IgD-negative memory B cell (primary cell): ENCODE measurements around the gene TBL1X. TPM values are rescaled to one million over a fixed set of nuclear protein-coding genes. Genes with fewer than 3 reads are reported as not detected.

Experiments used
- H3K27ac Mint-ChIP-seq, 3 donors: one replicate each; pipeline ENCODE4 v1.8.0; 2020 to 2022; ENCODE audit warnings: mild to moderate bottlenecking in 3 of 3, mixed read lengths in 3 of 3, moderate library complexity in 1 of 3
- H3K27me3 Mint-ChIP-seq: one replicate; pipeline ENCODE4 v1.8.0; 2021; ENCODE audit warnings: mixed read lengths
- H3K36me3 Mint-ChIP-seq: one replicate; pipeline ENCODE4 v1.8.0; 2020; ENCODE audit warnings: mild to moderate bottlenecking, mixed read lengths
- H3K4me1 Mint-ChIP-seq, 3 donors: one replicate each; pipeline ENCODE4 v1.8.0; 2020 to 2022; ENCODE audit warnings: mixed read lengths in 3 of 3, mild to moderate bottlenecking in 1 of 3
- H3K4me3 Mint-ChIP-seq, 4 donors: one replicate each; pipeline ENCODE4 v1.8.0; 2020 to 2022; ENCODE audit warnings: mild to moderate bottlenecking in 4 of 4, mixed read lengths in 4 of 4, moderate library complexity in 3 of 4
- H3K9me3 Mint-ChIP-seq, 3 donors: one replicate each; pipeline ENCODE4 v1.8.0; 2020 to 2021; ENCODE audit warnings: mixed read lengths in 3 of 3, mild to moderate bottlenecking in 1 of 3
- polyA plus RNA-seq: library from polyadenylated mRNA; unstranded; fragments of 300-500 nt; fragmentation: Illumina TruSeq; gene quantifications from one replicate; pipeline ENCODE4 v1.2.3, GENCODE V29; 2021

The TBL1X gene
- polyA plus RNA-seq, 1 donor from 2014 or later: 11.5 TPM

DNA sequence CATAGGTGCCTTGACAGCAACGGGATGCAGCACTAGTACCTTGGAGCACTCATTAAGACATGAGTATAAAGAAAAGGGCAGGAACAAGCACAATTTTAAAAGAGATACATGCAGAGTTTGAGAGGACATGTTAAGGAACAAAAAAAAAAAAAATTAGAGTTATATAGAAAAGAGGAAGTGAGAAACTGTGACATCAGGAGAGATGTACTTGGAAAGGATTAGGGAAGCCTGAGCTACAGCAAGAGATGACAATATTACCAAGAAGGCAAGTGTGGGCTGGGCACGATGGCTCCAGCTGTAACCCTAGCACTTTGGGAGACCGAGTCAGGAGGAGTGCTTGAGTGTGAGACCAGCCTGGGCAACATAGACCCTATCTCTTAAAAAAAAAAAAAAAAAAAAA lies 263.4 kb downstream of the TBL1X start:
- no peak overlapping the region for H3K27ac Mint-ChIP-seq
- peaks cover 4% of the 10 kb centered on the region for H3K27me3 Mint-ChIP-seq
- no peaks in the 10 kb centered on the region for H3K4me1 Mint-ChIP-seq
- no peak overlapping the region for H3K4me3 Mint-ChIP-seq
- peaks cover 0 to 22% (median 12%) of the 10 kb centered on the region in 3 donors for H3K9me3 Mint-ChIP-seq
- peaks cover 3% of the 10 kb centered on the region for H3K36me3 Mint-ChIP-seq

DNA sequence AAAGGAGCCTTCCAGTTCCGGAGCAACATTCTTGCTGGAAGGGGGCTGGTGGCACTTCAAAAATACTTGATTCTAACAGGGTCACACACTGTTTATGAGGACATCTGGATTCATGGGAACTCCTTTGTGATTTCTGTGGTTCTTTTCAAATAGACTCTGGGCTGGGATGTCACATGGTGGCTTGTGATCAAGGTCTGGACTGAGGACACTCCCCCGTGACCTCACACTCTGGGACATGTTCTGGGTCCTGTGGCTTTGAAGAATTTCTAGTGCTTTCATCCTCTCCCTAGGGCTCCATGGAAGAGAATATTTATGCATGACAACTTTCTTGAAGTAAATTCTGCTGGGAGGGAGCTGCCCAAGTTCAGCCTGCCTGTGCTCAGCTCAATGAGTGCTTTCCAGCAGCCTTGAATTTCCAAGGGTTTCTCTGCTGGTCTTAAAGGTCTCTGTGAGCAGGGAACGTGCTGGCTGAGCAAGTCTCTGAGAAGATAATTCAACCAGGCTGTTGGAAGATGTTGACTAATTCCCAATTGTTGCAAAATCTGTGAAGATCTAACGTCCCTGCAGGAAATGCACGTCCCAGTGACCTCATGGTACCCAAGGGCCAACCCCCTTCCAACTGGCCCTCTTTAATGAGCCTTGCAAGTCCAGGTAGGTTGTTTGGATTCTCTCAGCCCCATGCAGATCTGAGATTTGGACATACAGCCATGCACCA lies 264.5 kb downstream of the TBL1X start:
- Mint-ChIP-seq H3K4me3 (no peak overlapping the region), H3K4me1 (no peaks in the 10 kb centered on the region), H3K27me3 (peaks cover 4% of the 10 kb centered on the region), H3K27ac (no peak overlapping the region), H3K36me3 (no peaks in the 10 kb centered on the region), H3K9me3 (peaks cover 0 to 17% (median 12%) of the 10 kb centered on the region in 3 donors)

DNA sequence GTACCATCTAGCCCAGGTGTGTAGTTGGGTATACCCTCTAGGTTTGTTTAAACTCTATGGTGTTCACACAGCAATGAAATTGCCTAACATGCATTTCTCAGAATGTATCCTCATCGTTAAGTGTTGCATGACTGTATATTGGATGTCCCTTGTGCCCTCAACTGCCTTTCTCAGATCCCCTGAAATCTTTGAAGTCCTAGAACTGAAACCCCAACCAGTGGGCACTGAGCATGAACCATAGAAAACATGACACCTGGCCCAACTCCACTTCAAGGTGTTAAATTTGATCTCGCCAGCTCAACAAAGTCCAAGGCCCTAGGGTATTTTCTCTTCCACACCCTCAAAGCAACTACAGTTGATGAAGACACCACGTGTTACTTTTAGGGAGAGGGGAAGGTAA lies 265.2 kb downstream of the TBL1X start:
- H3K4me1 Mint-ChIP-seq: no peaks in the 10 kb centered on the region
- no peaks in the 10 kb centered on the region for H3K36me3 Mint-ChIP-seq
- peaks cover 0 to 18% (median 12%) of the 10 kb centered on the region in 3 donors for H3K9me3 Mint-ChIP-seq
- peaks cover 4% of the 10 kb centered on the region for H3K27me3 Mint-ChIP-seq
- no peak overlapping the region for H3K4me3 Mint-ChIP-seq
- H3K27ac Mint-ChIP-seq: no peak overlapping the region

DNA sequence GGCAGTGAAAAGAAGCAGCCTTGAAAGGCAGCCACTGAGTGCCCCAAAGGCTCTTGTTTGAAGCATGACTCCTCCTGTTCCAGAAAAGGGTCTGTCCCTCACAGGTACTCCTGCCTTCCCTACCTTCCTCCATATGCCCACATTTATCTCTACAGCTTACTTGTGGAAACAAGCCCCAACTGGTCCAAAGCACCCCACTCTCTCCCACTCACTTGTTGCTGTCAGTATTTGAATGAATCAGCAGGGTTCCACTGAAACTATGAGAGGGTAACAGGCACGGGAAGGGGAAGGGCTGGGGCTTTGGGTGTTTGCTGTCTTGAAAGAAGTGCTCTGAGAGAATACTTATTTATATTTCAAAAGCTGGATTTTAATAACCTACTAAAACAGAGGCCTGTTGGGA lies 265.9 kb downstream of the TBL1X start:
- H3K4me3 Mint-ChIP-seq: no peak overlapping the region
- H3K36me3 Mint-ChIP-seq: no peaks in the 10 kb centered on the region
- no peak overlapping the region for H3K27ac Mint-ChIP-seq
- H3K27me3 Mint-ChIP-seq: peaks cover 4% of the 10 kb centered on the region
- peaks cover 0 to 21% (median 12%) of the 10 kb centered on the region in 3 donors for H3K9me3 Mint-ChIP-seq
- no peaks in the 10 kb centered on the region for H3K4me1 Mint-ChIP-seq

DNA sequence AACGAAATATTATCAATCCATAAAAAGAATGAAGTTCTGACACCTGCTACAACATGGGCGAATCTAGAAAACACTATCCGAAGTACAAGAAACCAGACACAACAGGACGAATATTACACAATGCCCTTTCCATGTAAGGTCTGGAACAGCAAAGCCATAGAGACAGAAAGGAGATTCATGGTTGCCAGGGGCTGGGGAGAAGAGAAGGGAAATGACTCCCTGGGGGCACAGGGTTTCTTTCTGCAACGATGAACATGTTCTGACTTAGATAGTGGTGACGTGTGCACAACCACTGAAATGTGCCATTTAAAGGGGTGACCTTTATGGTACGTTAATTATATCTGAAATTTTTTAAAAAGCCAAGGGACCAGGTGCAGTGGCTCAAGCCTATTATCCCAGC lies 272.5 kb downstream of the TBL1X start:
- H3K27me3 Mint-ChIP-seq: no peaks in the 10 kb centered on the region
- no peaks in the 10 kb centered on the region for H3K36me3 Mint-ChIP-seq
- peaks cover 0 to 4% (median 0%) of the 10 kb centered on the region in 3 donors for H3K9me3 Mint-ChIP-seq
- H3K27ac Mint-ChIP-seq: no peak overlapping the region
- H3K4me3 Mint-ChIP-seq: no peak overlapping the region
- no peaks in the 10 kb centered on the region for H3K4me1 Mint-ChIP-seq

DNA sequence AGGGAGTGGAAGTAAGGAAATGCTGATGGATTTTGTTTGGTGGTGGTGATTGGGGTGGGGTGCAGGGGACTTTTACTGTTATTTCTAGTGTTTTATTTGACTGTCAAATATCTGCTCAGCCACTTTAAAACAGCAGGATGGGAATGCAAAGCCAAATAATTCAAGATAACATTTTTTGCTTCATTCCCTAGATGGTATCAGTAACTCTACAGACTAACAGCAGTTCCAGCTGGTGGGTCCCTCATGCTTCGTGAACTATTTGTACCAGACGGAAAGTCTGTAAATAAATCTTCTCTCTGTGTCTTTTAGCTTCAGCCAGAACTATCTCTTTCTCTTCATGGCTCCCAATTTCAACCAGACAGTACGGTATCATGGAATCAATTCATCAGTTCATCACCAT lies 273.3 kb downstream of the TBL1X start:
- Mint-ChIP-seq H3K9me3 (peaks cover 0 to 4% (median 0%) of the 10 kb centered on the region in 3 donors), H3K4me1 (no peaks in the 10 kb centered on the region), H3K27me3 (no peaks in the 10 kb centered on the region), H3K36me3 (no peaks in the 10 kb centered on the region), H3K4me3 (no peak overlapping the region), H3K27ac (peak overlapping the region in 1 of 3 donors; percentile 32)

DNA sequence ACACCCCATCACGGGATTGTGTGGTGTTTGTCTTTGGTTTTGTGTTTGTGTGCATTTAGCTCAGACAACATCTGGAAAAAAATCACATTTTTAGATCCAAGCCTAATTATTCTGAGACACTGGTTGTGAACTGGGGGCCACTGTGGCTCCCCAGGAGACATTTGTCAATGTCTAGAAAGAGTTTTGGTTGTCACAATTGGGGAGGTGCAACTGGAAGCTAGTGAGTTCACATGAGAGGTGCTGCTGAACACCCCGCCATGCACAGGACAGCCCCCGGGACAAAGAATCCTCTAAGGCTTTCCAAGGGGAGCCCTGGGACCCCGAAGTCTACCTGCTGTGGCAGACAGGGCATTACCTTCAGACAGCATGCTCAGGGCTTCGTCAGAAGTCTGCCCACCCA lies 274.3 kb downstream of the TBL1X start:
- no peak overlapping the region for H3K4me3 Mint-ChIP-seq
- H3K9me3 Mint-ChIP-seq: peaks cover 0 to 4% (median 0%) of the 10 kb centered on the region in 3 donors
- H3K36me3 Mint-ChIP-seq: no peaks in the 10 kb centered on the region
- H3K27ac Mint-ChIP-seq: peak overlapping the region in 1 of 3 donors; percentile 89
- H3K27me3 Mint-ChIP-seq: no peaks in the 10 kb centered on the region
- H3K4me1 Mint-ChIP-seq: no peaks in the 10 kb centered on the region

DNA sequence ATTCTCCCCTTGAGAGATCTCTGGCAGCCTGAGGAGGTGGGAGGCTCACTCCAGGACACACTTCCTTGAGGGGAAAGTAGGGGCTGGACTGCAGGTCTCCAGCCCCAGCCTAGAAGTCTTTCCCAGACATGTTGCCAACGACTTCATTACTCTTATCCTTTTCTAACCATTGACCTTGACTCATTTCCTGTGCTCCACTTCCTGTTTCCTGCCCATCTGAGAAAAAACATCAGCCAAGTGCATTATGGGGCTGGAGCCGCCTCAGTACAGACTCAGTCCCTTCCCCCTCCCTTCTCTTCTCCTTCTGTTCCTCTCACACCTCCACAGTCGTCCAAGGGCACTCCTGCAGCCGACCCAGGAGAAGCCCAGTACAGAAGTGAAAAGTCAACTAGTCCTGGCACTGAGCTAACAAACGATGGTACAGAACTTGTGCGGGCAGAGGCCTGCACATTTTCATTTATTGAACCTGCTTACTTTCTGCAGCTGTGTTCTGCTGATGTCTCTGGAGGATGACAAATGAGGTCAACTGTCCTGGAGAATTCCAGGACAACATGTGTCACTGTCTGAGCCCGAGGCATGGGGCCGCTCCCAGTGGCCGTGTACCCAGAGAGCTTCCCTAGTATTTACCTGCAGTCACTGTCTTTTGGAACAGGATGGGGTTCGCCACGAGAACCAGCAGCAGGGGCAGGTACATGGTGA lies 280.7 kb downstream of the TBL1X start:
- H3K27me3 Mint-ChIP-seq: peaks cover 6% of the 10 kb centered on the region
- peak overlapping the region in 2 of 4 donors; percentile 24 to 83 for H3K4me3 Mint-ChIP-seq
- H3K27ac Mint-ChIP-seq: peak overlapping the region in 1 of 3 donors; percentile 24
- H3K36me3 Mint-ChIP-seq: peaks cover 2% of the 10 kb centered on the region
- H3K9me3 Mint-ChIP-seq: peaks cover 3 to 8% (median 6%) of the 10 kb centered on the region in 3 donors
- H3K4me1 Mint-ChIP-seq: peaks cover 0 to 4% (median 4%) of the 10 kb centered on the region in 3 donors

DNA sequence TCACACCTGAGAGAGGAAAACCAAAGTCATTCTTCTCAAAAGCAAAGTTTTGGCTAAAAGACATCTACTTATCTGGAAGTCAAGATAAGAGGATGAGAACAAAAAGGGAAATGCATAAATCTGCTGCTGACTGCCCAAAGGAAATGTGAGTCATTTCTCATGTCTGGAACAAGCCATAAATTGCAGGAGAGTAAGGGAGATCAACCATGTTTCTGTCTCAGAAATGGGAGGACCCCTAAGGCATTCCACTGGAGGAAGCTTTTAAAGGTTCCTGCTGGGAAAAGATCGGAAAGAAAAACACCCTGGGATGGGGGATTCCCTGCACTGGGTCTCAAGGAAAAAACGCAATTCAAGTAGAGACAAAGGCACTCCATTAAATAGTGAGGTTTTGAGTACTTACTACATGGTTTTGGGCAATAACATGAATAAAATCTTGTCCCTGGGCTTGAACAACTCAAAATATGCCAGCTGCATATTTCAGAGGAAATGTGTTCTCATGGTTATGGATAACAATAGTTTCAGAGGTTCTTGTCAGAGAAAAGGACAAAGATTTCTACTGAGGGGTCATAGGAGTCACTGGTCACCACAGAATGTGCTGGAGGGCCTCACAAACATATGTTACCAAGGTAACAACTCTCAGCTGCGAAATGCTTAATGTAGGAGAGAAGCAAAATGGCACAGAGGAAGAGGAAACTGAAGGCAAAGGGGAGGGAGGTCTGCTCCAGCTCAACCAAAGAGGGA lies 281.5 kb downstream of the TBL1X start:
- peaks cover 0 to 4% (median 4%) of the 10 kb centered on the region in 3 donors for H3K4me1 Mint-ChIP-seq
- peaks cover 6% of the 10 kb centered on the region for H3K27me3 Mint-ChIP-seq
- no peak overlapping the region for H3K4me3 Mint-ChIP-seq
- H3K36me3 Mint-ChIP-seq: peaks cover 2% of the 10 kb centered on the region
- H3K27ac Mint-ChIP-seq: peak overlapping the region in 1 of 3 donors; percentile 24
- H3K9me3 Mint-ChIP-seq: peaks cover 3 to 8% (median 6%) of the 10 kb centered on the region in 3 donors

DNA sequence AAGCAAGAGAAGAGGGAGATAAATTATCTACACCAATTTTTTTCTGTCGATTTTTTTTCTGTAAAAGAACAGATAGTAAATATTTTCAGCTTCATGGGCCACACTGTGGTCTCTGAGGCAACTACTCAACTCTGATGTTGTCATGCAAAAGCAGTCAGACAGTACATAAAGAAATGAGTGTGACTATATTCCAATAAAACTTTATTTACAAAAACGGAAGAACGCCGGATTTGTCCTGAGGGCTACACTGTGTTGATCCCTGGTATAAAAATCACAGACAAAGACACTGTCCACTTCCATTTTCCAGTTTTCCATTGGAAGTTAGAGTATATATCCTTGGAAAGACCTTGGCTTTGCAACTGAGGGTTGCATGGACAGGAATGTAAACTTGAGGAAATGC lies 282.8 kb downstream of the TBL1X start:
- peaks cover 6% of the 10 kb centered on the region for H3K27me3 Mint-ChIP-seq

DNA sequence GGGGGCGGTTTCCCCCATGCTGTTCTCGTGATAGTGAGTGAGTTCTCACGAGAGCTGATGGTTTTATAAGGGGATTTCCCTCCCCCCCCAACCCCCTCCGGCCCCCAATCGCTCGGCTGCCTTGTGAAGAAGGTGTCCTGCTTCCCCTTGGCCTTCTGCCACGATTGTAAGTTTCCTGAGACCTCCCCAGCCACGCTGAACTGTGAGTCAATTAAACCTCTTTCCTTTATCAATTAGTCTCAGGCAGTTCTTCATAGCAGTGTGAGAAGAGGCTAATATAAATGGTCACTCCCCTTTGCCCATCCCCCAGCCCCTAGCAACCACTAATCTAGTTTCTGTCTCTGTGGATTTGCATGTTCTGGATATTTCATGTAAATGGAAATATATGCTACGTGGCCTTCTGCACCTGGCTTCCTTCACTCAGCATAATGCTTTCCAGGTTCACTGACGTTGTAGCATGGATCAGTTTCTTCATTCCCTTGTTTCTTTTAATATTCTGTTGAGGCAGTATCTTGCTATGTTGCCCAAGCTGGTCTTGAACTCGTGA lies 284.4 kb downstream of the TBL1X start:
- Mint-ChIP-seq H3K4me1 (peaks cover 0 to 4% (median 4%) of the 10 kb centered on the region in 3 donors), H3K27me3 (peaks cover 6% of the 10 kb centered on the region), H3K4me3 (peak overlapping the region in 1 of 4 donors; percentile 50), H3K27ac (no peak overlapping the region), H3K9me3 (peaks cover 3 to 8% (median 6%) of the 10 kb centered on the region in 3 donors), H3K36me3 (peaks cover 2% of the 10 kb centered on the region)

More for the DNA sequence above, 282.8 kb downstream of the TBL1X start:
- H3K36me3 Mint-ChIP-seq: peaks cover 2% of the 10 kb centered on the region
- H3K4me3 Mint-ChIP-seq: no peak overlapping the region
- peaks cover 0 to 4% (median 4%) of the 10 kb centered on the region in 3 donors for H3K4me1 Mint-ChIP-seq
- H3K27ac Mint-ChIP-seq: no peak overlapping the region
- H3K9me3 Mint-ChIP-seq: peaks cover 3 to 8% (median 6%) of the 10 kb centered on the region in 3 donors

DNA sequence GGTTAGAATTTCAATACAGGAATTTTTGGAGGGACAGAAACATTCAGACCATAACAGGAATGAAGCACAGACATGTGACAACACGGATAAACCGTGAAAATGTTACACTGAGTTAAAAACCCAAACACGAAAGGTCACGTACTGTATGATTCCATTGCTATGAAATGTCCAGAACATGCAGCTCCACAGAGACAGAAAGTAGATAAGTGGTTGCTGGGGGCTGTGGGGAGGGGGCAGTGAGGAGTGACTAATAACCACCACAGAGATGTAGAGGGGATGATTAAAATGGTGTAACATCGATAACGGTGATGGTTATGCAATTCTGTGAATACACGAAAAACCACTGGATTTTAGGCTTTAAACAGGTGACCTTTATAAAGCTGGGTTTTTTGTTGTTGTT lies 292.5 kb downstream of the TBL1X start:
- no peaks in the 10 kb centered on the region for H3K36me3 Mint-ChIP-seq
- H3K27me3 Mint-ChIP-seq: peaks cover 2% of the 10 kb centered on the region
- H3K27ac Mint-ChIP-seq: no peak overlapping the region
- H3K9me3 Mint-ChIP-seq: peaks cover 0 to 8% (median 7%) of the 10 kb centered on the region in 3 donors
- no peak overlapping the region for H3K4me3 Mint-ChIP-seq
- no peaks in the 10 kb centered on the region for H3K4me1 Mint-ChIP-seq

DNA sequence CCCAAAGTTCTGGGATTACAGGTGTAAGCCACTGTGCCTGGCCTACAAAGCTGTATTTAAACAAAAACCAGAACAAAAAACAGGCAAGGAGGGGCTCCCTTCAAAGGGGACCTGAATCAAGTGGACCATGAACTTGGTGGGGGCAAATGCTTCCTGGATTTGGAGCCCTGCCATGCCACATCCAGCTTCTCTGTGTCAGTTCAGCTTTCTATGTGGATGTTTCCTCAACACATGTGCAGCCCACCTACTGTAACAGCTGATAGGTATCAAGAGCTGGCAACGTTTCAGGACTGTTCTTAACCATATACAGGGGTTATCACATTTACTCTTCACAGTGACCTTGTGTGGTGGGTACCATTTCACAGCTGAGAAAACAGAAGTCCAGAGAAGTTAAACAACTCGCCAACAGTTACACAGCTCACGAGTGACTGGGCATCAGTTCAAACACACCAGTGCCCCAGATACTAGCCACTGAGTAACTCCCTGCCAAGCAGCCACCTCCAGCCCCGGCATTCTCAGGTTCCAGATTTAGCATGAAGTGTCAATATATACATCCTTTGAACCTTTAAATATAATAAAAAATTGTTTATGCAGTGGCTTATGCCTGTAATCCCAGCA lies 293.3 kb downstream of the TBL1X start:
- no peaks in the 10 kb centered on the region for H3K4me1 Mint-ChIP-seq
- H3K4me3 Mint-ChIP-seq: no peak overlapping the region
- H3K27ac Mint-ChIP-seq: no peak overlapping the region
- H3K36me3 Mint-ChIP-seq: no peaks in the 10 kb centered on the region
- H3K9me3 Mint-ChIP-seq: peaks cover 0 to 8% (median 7%) of the 10 kb centered on the region in 3 donors
- peaks cover 3% of the 10 kb centered on the region for H3K27me3 Mint-ChIP-seq

DNA sequence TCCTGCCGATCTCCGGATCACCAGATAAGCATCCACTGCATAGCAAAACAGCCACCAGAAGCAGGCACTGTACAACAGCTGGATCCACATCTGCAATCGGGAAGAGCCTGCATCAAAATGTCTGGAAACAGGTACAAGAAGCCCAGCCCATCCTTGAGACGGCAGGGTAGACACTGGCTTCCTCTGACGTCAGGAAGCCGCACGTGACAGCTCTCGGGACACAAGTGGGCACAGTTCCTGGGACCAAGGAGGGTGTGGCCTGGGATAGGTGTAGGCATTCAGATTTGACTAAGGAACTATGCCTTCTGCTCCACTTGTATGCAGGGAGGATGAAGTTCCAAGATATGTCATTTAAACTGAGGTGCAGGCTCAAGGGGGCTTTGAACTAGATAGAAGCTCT lies 294.5 kb downstream of the TBL1X start:
- Mint-ChIP-seq H3K9me3 (peaks cover 0 to 8% (median 7%) of the 10 kb centered on the region in 3 donors), H3K4me3 (no peak overlapping the region), H3K27ac (no peak overlapping the region), H3K27me3 (peaks cover 6% of the 10 kb centered on the region), H3K36me3 (no peaks in the 10 kb centered on the region), H3K4me1 (no peaks in the 10 kb centered on the region)
